ENCODE results near the gene DDX52.

DNA sequence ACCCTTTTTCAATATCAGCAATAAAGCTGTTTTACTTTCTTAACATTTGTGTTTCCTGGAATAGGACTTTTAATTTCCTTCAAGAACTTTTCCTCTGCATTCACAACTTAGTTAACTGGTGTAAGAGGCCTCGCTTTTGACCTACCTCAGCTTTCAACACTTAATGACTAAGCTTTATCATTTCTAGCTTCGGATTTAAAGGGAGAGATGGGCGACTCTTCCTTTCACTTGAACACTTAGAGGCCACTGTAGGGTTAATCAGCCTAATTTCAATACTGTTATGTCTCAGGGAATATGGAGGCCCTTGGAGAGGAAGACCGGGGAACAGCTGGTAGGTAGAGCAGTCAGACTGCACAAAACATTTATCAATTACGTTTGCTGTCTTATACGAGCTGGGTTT, 38.7 kb downstream of the DDX52 start:
- TF ChIP-seq, protein P1, sequence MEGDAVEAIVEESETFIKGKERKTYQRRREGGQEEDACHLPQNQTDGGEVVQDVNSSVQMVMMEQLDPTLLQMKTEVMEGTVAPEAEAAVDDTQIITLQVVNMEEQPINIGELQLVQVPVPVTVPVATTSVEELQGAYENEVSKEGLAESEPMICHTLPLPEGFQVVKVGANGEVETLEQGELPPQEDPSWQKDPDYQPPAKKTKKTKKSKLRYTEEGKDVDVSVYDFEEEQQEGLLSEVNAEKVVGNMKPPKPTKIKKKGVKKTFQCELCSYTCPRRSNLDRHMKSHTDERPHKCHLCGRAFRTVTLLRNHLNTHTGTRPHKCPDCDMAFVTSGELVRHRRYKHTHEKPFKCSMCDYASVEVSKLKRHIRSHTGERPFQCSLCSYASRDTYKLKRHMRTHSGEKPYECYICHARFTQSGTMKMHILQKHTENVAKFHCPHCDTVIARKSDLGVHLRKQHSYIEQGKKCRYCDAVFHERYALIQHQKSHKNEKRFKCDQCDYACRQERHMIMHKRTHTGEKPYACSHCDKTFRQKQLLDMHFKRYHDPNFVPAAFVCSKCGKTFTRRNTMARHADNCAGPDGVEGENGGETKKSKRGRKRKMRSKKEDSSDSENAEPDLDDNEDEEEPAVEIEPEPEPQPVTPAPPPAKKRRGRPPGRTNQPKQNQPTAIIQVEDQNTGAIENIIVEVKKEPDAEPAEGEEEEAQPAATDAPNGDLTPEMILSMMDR (IDR thresholded peaks at IDR 0.05; ENCODE audit: low read depth, low read length), result no peak
- TF ChIP-seq, protein P2, sequence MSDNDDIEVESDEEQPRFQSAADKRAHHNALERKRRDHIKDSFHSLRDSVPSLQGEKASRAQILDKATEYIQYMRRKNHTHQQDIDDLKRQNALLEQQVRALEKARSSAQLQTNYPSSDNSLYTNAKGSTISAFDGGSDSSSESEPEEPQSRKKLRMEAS (IDR thresholded peaks at IDR 0.05; ENCODE audit: low read depth, low read length), result no peak
